ENCODE data around the gene ZDHHC14.
"Not testable (repeated sequence)": the region's sequence is repeated elsewhere in the genome, so short reads cannot be mapped to it uniquely, and the experiment has no call there.

Gene ZDHHC14

GRCh38 chr6:157585274-157586087 is 204.5 kb downstream of the ZDHHC14 start:
- no peak for DNase-seq (ENCODE audit: low spot score)
- no peak for TF ChIP-seq CTCF (IDR thresholded peaks at IDR 0.05; ENCODE audit: extremely low read depth, missing control alignments)

- no peak for DNase-seq (ENCODE audit: low spot score)
- TF ChIP-seq CTCF (IDR thresholded peaks at IDR 0.05; ENCODE audit: extremely low read depth, missing control alignments), result no peak
These were observed 205.1 kb downstream of the ZDHHC14 start for GRCh38 chr6:157586088-157586414.

GRCh38 chr6:157586476-157587126 is 205.6 kb downstream of the ZDHHC14 start:
- no peak for TF ChIP-seq CTCF (IDR thresholded peaks at IDR 0.05; ENCODE audit: extremely low read depth, missing control alignments)
- no peak for DNase-seq (ENCODE audit: low spot score)

- no peak for TF ChIP-seq CTCF (IDR thresholded peaks at IDR 0.05; ENCODE audit: extremely low read depth, missing control alignments)
- no peak for DNase-seq (ENCODE audit: low spot score)
These were observed 206.3 kb downstream of the ZDHHC14 start for GRCh38 chr6:157587127-157587926.

GRCh38 chr6:157590654-157591053 is 209.7 kb downstream of the ZDHHC14 start:
- DNase-seq (ENCODE audit: low spot score), result not testable (repeated sequence)

GRCh38 chr6:157592541-157592940 is 211.6 kb downstream of the ZDHHC14 start:
- TF ChIP-seq CTCF (IDR thresholded peaks at IDR 0.05; ENCODE audit: extremely low read depth, missing control alignments), result no peak
- DNase-seq (ENCODE audit: low spot score), result no peak

GRCh38 chr6:157592980-157593379 is 212.0 kb downstream of the ZDHHC14 start:
- no peak for TF ChIP-seq CTCF (IDR thresholded peaks at IDR 0.05; ENCODE audit: extremely low read depth, missing control alignments)

More at GRCh38 chr6:157592980-157593379, 212.0 kb downstream of the ZDHHC14 start:
- DNase-seq (ENCODE audit: low spot score), result no peak
